SK-N-SH treated with all-trans-retinoic acid at 6 μM for 48 hours (cell line): ENCODE measurements around the gene GPC6.

ENCODE experiments used
- ARNTL ChIP-seq: fragments of 450-650 bp; formaldehyde crosslinking; IDR thresholded peaks from 2 replicates; pipeline ENCODE4 v1.5.0; 2020; ENCODE audit warnings: low read depth, mild to moderate bottlenecking, moderate library complexity, borderline replicate concordance
- RARB ChIP-seq: fragments of 250-450 bp; sonication (Bioruptor Pico); IDR thresholded peaks from 2 replicates; pipeline ENCODE4 v1.8.0; 2021; ENCODE audit warnings: mild to moderate bottlenecking, moderate library complexity

- TF ChIP-seq RARB (CRISPR knock-in tag) = no peak
- TF ChIP-seq ARNTL (CRISPR knock-in tag) = no peak
Measured at GRCh38 chr13:94218537-94218936, 991.9 kb downstream of the GPC6 start.
